HL-60 (cell line): ENCODE data around the gene AGPAT1.

ENCODE experiments used
- CTCF ChIP-seq: IDR thresholded peaks from one replicate; pipeline ENCODE4 v1.5.1; 2011; ENCODE audit warnings: low read length, control low read depth, inconsistent platforms; ENCODE audit not compliant: insufficient read depth
- GABPA ChIP-seq: IDR thresholded peaks from 2 replicates; pipeline ENCODE4 v1.6.1; 2012; ENCODE audit warnings: low read depth
- POLR2AphosphoS5 ChIP-seq: IDR thresholded peaks from 2 replicates; pipeline ENCODE4 v1.6.1; 2012; ENCODE audit warnings: low read depth
- TF ChIP-seq, protein P1 (sequence below): IDR thresholded peaks from 2 replicates; pipeline ENCODE4 v1.6.1; 2012; ENCODE audit warnings: low read depth; ENCODE audit not compliant: insufficient replicate concordance

DNA sequence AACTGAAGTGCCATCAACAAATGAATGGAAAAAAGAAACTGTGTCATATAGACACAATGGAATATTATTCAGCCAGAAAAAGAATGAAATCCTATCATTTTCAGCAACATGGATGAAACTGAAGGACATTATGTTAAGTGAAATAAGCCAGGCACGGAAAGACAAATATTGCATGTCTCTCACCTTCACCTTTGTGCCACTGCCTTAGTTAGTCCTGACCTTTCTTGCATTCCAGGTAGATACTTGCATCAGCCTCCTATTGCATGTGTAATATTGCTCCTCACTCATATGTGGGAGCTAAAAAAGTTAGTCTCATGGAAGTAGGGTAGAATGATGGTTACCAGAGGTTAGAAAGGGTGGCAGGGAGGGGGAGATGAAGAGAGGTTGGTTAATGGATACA lies 33.1 kb upstream of the AGPAT1 start:
- TF ChIP-seq, protein P1, sequence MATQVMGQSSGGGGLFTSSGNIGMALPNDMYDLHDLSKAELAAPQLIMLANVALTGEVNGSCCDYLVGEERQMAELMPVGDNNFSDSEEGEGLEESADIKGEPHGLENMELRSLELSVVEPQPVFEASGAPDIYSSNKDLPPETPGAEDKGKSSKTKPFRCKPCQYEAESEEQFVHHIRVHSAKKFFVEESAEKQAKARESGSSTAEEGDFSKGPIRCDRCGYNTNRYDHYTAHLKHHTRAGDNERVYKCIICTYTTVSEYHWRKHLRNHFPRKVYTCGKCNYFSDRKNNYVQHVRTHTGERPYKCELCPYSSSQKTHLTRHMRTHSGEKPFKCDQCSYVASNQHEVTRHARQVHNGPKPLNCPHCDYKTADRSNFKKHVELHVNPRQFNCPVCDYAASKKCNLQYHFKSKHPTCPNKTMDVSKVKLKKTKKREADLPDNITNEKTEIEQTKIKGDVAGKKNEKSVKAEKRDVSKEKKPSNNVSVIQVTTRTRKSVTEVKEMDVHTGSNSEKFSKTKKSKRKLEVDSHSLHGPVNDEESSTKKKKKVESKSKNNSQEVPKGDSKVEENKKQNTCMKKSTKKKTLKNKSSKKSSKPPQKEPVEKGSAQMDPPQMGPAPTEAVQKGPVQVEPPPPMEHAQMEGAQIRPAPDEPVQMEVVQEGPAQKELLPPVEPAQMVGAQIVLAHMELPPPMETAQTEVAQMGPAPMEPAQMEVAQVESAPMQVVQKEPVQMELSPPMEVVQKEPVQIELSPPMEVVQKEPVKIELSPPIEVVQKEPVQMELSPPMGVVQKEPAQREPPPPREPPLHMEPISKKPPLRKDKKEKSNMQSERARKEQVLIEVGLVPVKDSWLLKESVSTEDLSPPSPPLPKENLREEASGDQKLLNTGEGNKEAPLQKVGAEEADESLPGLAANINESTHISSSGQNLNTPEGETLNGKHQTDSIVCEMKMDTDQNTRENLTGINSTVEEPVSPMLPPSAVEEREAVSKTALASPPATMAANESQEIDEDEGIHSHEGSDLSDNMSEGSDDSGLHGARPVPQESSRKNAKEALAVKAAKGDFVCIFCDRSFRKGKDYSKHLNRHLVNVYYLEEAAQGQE = no peak
- TF ChIP-seq CTCF (no peak), POLR2AphosphoS5 (no peak), GABPA (no peak)
